BLaER1 treated with 17β-estradiol and CSF1 and Interleukin-3, amounts not matched to agents 10 nM and 100 nM (cell line): ENCODE data around the gene CFAP45.

Experiments used
- H3K27ac ChIP-seq, 11 experiments: shearing (Covaris generic); formaldehyde crosslinking; 2 replicates each; pipeline ENCODE4 v1.8.1; 2022
- H3K27me3 ChIP-seq, 11 experiments: shearing (Covaris generic); formaldehyde crosslinking; 2 replicates each; pipeline ENCODE4 v1.8.1; 2022
- H3K36me3 ChIP-seq, 11 experiments: shearing (Covaris generic); formaldehyde crosslinking; 2 replicates each; pipeline ENCODE4 v1.8.1; 2022
- H3K4me1 ChIP-seq, 10 experiments: shearing (Covaris generic); formaldehyde crosslinking; 2 replicates each; pipeline ENCODE4 v1.8.1; 2022
- H3K4me2 ChIP-seq, 11 experiments: shearing (Covaris generic); formaldehyde crosslinking; 2 replicates each; pipeline ENCODE4 v1.8.1; 2022
- H3K4me3 ChIP-seq, 10 experiments: shearing (Covaris generic); formaldehyde crosslinking; 2 replicates each; pipeline ENCODE4 v1.8.1; 2022
- H3K9ac ChIP-seq, 11 experiments: shearing (Covaris generic); formaldehyde crosslinking; 2 replicates each; pipeline ENCODE4 v1.8.1; 2022
- H3K9me3 ChIP-seq, 11 experiments: shearing (Covaris generic); formaldehyde crosslinking; replicated peaks in 1 of 11; 2 replicates each; pipeline ENCODE4 v1.8.1; 2022
- H4K20me1 ChIP-seq, 11 experiments: shearing (Covaris generic); formaldehyde crosslinking; 2 replicates each; pipeline ENCODE4 v1.8.1; 2022
- Cebpa-rat ChIP-seq, 11 experiments: shearing (Covaris generic); IDR thresholded peaks; 2 replicates each; pipeline ENCODE4 v1.8.1; 2022

CFAP45 gene

GRCh38 chr1:159849626-159850366 is 50.2 kb downstream of the CFAP45 start:
- Histone ChIP-seq H4K20me1 (no peaks in the 10 kb centered on the region), H3K27me3 (peaks cover 8 to 27% (median 24%) of the 10 kb centered on the region in 11 experiments; a peak in 21 of 22 replicates), H3K27ac (no peak overlapping the region), H3K4me2 (peak overlapping the region in 4 of 11 experiments; percentile 33 to 65 (median 58); a peak in 7 of 22 replicates), H3K9me3 (no peaks in the 10 kb centered on the region), H3K36me3 (no peaks in the 10 kb centered on the region), H3K4me3 (no peak overlapping the region), H3K9ac (no peak overlapping the region), H3K4me1 (peaks cover 0 to 42% (median under 1%) of the 10 kb centered on the region in 10 experiments; a peak in 8 of 20 replicates)
- TF ChIP-seq Cebpa-rat (IDR thresholded peaks at IDR 0.05), result no peak

GRCh38 chr1:159848326-159848725 is 51.6 kb downstream of the CFAP45 start:
- no peak overlapping the region for H3K4me3 ChIP-seq
- peak overlapping the region in 2 of 11 experiments; percentile 64 to 65; a peak in 3 of 22 replicates for H3K4me2 ChIP-seq
- H3K4me1 ChIP-seq, result peaks cover 0 to 42% (median 0%) of the 10 kb centered on the region in 10 experiments; a peak in 8 of 20 replicates
- no peak overlapping the region for H3K9ac ChIP-seq
- H3K9me3 ChIP-seq, result no peaks in the 10 kb centered on the region
- no peak overlapping the region for H3K27ac ChIP-seq
- TF ChIP-seq Cebpa-rat (IDR thresholded peaks at IDR 0.05), result no peak
- peaks cover 4 to 12% (median 9%) of the 10 kb centered on the region in 11 experiments; a peak in 21 of 22 replicates for H3K27me3 ChIP-seq
- H4K20me1 ChIP-seq, result no peaks in the 10 kb centered on the region
- no peaks in the 10 kb centered on the region for H3K36me3 ChIP-seq

DNA sequence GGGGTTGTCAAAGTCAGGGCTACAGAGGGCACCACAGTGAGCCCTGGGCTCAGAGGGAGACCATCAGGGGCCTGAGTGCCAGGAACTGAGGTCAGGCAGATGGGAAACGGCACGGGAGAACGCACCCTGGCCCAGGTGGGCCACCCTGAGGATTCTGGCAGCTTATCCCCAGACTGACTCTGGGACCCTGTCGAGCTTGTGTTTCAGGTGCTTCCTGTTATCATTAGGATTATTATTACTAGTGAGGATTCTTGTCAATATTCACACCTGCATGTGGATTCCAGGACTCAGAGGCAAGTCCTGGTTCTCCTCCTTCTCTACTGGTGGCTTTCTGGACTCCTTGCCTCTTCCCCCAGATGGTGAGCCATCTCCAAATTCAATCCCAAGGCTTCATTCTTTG is 52.7 kb downstream of the CFAP45 start:
- Histone ChIP-seq H3K4me2 (no peak overlapping the region), H3K9ac (no peak overlapping the region), H3K4me3 (no peak overlapping the region), H3K27me3 (peaks cover 0 to 1% (median 0%) of the 10 kb centered on the region in 11 experiments; a peak in 3 of 22 replicates), H3K9me3 (no peaks in the 10 kb centered on the region), H4K20me1 (no peaks in the 10 kb centered on the region), H3K27ac (no peak overlapping the region), H3K4me1 (peaks cover 0 to 36% (median 0%) of the 10 kb centered on the region in 10 experiments; a peak in 8 of 20 replicates), H3K36me3 (no peaks in the 10 kb centered on the region)
- no peak for TF ChIP-seq Cebpa-rat (IDR thresholded peaks at IDR 0.05)

DNA sequence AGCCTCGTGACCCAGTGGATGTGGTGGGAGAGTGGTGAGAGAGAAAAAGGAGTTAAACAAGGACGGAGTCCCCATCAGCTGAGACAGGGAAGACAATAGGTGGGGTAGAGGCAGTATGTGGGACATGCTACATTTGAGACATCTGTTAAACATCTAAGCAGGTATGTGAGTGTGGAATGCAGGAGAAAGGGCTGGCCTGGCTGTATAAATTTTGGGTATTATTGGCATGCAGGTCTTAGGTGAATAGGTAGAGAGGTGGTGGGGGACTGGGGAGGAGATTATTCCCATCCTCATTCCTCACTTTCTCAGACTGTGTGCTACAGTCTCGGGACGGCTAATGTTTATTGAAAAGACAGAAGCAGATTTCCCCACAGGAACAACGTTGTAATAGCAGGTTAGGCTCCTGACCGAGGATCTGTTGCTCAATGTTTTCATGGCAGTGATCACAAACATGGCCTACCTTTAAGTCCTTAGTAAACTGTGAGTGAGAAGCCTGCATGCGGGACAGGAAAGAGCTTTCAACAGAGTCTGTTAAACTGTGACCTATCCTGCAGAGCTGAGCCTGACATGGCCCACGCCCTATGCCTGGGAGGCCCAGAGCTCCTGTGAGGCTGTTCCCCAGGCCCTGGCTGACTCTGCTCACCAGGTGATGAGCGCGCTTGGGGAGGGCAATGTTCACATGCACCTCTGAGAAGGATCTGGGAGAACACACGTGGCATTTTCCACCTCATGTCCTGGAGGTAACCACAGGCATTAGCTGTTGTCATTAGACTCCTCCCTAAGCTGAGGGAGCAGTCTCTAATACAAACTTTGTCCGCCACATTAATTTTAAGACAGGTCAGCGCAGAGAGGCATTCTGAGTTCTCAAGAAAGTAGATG is 54.0 kb downstream of the CFAP45 start:
- Histone ChIP-seq H3K27me3 (no peaks in the 10 kb centered on the region), H3K4me3 (no peak overlapping the region), H4K20me1 (no peaks in the 10 kb centered on the region), H3K4me2 (no peak overlapping the region), H3K9me3 (no peaks in the 10 kb centered on the region), H3K4me1 (peaks cover 0 to 31% (median 0%) of the 10 kb centered on the region in 10 experiments; a peak in 8 of 20 replicates), H3K36me3 (no peaks in the 10 kb centered on the region), H3K9ac (no peak overlapping the region), H3K27ac (no peak overlapping the region)
- TF ChIP-seq Cebpa-rat (IDR thresholded peaks at IDR 0.05), result no peak

DNA sequence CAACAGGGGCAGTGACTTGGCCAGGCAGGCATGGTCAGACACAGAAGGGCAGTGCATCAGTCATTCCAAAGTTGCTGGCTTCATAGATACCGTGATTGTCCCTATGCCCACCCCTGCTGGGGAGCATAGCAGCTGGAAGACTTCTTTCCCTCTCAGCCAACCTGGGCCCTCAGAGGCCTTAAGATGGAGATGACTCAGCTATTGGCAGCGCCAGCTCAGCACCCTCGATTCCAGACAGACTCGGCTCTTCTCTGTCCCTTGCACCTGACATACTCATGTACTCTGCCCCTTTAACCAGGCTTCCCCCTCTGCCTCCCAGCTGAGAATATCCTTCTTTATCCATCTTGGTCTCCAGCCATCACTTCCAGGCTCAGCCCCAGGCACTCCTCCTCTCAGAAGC is 56.5 kb downstream of the CFAP45 start:
- Histone ChIP-seq H3K4me3 (no peak overlapping the region), H3K9ac (no peak overlapping the region), H3K9me3 (no peaks in the 10 kb centered on the region), H3K27ac (no peak overlapping the region), H3K4me2 (no peak overlapping the region), H4K20me1 (peaks cover 0 to 12% (median 0%) of the 10 kb centered on the region in 11 experiments; a peak in 2 of 22 replicates), H3K4me1 (peaks cover 12 to 28% (median 18%) of the 10 kb centered on the region in 10 experiments), H3K27me3 (no peaks in the 10 kb centered on the region), H3K36me3 (no peaks in the 10 kb centered on the region)
- no peak for TF ChIP-seq Cebpa-rat (IDR thresholded peaks at IDR 0.05)

GRCh38 chr1:159841749-159842148 is 58.2 kb downstream of the CFAP45 start:
- Histone ChIP-seq H3K36me3 (peaks cover 0 to 12% (median 0%) of the 10 kb centered on the region in 11 experiments; a peak in 4 of 22 replicates), H4K20me1 (peaks cover 0 to 29% (median 0%) of the 10 kb centered on the region in 11 experiments; a peak in 3 of 22 replicates), H3K27me3 (no peaks in the 10 kb centered on the region), H3K27ac (no peak overlapping the region), H3K9me3 (no peaks in the 10 kb centered on the region), H3K4me2 (no peak overlapping the region), H3K4me1 (peaks cover 13 to 38% (median 21%) of the 10 kb centered on the region in 10 experiments), H3K9ac (no peak overlapping the region), H3K4me3 (no peak overlapping the region)
- no peak for TF ChIP-seq Cebpa-rat (IDR thresholded peaks at IDR 0.05)

- Histone ChIP-seq H3K9ac (no peak overlapping the region), H3K4me1 (peaks cover 13 to 60% (median 25%) of the 10 kb centered on the region in 10 experiments), H4K20me1 (peaks cover 0 to 54% (median 0%) of the 10 kb centered on the region in 11 experiments; a peak in 4 of 22 replicates), H3K27me3 (no peaks in the 10 kb centered on the region), H3K36me3 (peaks cover 0 to 36% (median 0%) of the 10 kb centered on the region in 11 experiments; a peak in 6 of 22 replicates), H3K4me3 (no peak overlapping the region), H3K9me3 (no peaks in the 10 kb centered on the region), H3K27ac (peak overlapping the region in 7 of 11 experiments; percentile 8 to 65 (median 56); a peak in 12 of 22 replicates), H3K4me2 (peak overlapping the region; percentile 19 to 79 (median 47); a peak in 21 of 22 replicates)
- TF ChIP-seq Cebpa-rat (IDR thresholded peaks at IDR 0.05), result no peak
Measured at GRCh38 chr1:159839116-159839849, 60.7 kb downstream of the CFAP45 start.

- TF ChIP-seq Cebpa-rat (IDR thresholded peaks at IDR 0.05), result no peak
Measured at GRCh38 chr1:159838715-159839114, 61.2 kb downstream of the CFAP45 start.

More at GRCh38 chr1:159838715-159839114, 61.2 kb downstream of the CFAP45 start:
- Histone ChIP-seq H3K4me3 (no peak overlapping the region), H3K4me2 (peak overlapping the region; percentile 19 to 79 (median 47); a peak in 20 of 22 replicates), H3K9me3 (no peaks in the 10 kb centered on the region), H3K27me3 (no peaks in the 10 kb centered on the region), H3K36me3 (peaks cover 0 to 42% (median 0%) of the 10 kb centered on the region in 11 experiments; a peak in 6 of 22 replicates), H3K9ac (no peak overlapping the region), H4K20me1 (peaks cover 0 to 59% (median 0%) of the 10 kb centered on the region in 11 experiments; a peak in 4 of 22 replicates), H3K4me1 (peaks cover 13 to 65% (median 25%) of the 10 kb centered on the region in 10 experiments), H3K27ac (peak overlapping the region in 7 of 11 experiments; percentile 8 to 65 (median 56); a peak in 10 of 22 replicates)
